ENCODE results near the gene METTL6.
"Not testable (repeated sequence)": the region's sequence is repeated elsewhere in the genome, so short reads cannot be mapped to it uniquely, and the experiment has no call there.

METTL6 gene

GRCh38 chr3:15427981-15428380, 637 bp upstream of the METTL6 start:
- Histone ChIP-seq H2AFZ (peak overlapping the region; percentile 89), H3K4me2 (ENCODE audit: low read length) (peak overlapping the region; percentile 92), H3K36me3 (ENCODE audit: control insufficient read depth, insufficient read depth, low read length) (no peaks in the 10 kb centered on the region), H3K27me3 (ENCODE audit: control insufficient read depth, insufficient read depth, low read length) (no peaks in the 10 kb centered on the region), H3K79me2 (peaks cover 15% of the 10 kb centered on the region), H3K9me3 (ENCODE audit: control insufficient read depth, low read length) (no peaks in the 10 kb centered on the region), H3K4me1 (peaks cover 8% of the 10 kb centered on the region), H3K27ac (peak overlapping the region; percentile 42), H3K9ac (peak overlapping the region; percentile 14), H3K4me3 (ENCODE audit: low read depth, low read length) (peak overlapping the region; percentile 95)
- TF ChIP-seq, protein P1, sequence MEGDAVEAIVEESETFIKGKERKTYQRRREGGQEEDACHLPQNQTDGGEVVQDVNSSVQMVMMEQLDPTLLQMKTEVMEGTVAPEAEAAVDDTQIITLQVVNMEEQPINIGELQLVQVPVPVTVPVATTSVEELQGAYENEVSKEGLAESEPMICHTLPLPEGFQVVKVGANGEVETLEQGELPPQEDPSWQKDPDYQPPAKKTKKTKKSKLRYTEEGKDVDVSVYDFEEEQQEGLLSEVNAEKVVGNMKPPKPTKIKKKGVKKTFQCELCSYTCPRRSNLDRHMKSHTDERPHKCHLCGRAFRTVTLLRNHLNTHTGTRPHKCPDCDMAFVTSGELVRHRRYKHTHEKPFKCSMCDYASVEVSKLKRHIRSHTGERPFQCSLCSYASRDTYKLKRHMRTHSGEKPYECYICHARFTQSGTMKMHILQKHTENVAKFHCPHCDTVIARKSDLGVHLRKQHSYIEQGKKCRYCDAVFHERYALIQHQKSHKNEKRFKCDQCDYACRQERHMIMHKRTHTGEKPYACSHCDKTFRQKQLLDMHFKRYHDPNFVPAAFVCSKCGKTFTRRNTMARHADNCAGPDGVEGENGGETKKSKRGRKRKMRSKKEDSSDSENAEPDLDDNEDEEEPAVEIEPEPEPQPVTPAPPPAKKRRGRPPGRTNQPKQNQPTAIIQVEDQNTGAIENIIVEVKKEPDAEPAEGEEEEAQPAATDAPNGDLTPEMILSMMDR (IDR thresholded peaks at IDR 0.05): no peak

DNA sequence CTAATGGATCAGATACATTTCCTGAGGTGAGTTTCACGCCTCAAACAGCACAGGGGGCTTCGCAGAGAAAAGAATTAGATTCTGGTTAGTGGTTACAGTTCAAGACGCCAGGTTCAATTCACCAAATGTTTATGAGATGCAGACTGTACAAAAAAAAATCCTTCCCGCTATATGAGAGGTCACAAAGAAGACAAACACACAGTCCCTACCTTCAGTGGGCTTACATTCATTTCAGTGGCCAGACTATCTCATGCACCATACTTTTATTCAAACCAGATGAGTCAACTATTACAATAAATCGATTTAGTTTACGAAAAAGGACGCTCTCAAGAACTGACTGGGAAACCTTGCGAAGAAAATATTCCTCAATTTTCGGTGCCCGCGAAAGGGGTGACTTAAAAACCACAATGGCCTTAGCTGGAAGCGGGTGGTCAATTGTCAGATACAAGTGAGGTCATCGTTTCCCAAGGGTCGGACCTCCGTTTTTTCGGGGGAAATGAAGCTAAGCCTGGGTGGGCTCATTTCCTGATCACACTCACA, 695 bp downstream of the METTL6 start:
- Histone ChIP-seq H2AFZ (peak overlapping the region; percentile 89), H3K4me1 (peaks cover 8% of the 10 kb centered on the region), H3K27me3 (ENCODE audit: control insufficient read depth, insufficient read depth, low read length) (no peaks in the 10 kb centered on the region), H3K27ac (peak overlapping the region; percentile 42), H3K9ac (peak overlapping the region; percentile 14), H3K9me3 (ENCODE audit: control insufficient read depth, low read length) (no peaks in the 10 kb centered on the region), H3K4me3 (ENCODE audit: low read depth, low read length) (peak overlapping the region; percentile 95), H3K79me2 (peaks cover 15% of the 10 kb centered on the region), H3K4me2 (ENCODE audit: low read length) (peak overlapping the region; percentile 92), H3K36me3 (ENCODE audit: control insufficient read depth, insufficient read depth, low read length) (no peaks in the 10 kb centered on the region)
- TF ChIP-seq, protein P1 (IDR thresholded peaks at IDR 0.05): no peak

- H3K36me3 ChIP-seq (ENCODE audit: control insufficient read depth, insufficient read depth, low read length): no peaks in the 10 kb centered on the region
- H3K9me3 ChIP-seq (ENCODE audit: control insufficient read depth, low read length): no peaks in the 10 kb centered on the region
- H3K4me3 ChIP-seq (ENCODE audit: low read depth, low read length): no peak overlapping the region
- no peaks in the 10 kb centered on the region for H3K4me1 ChIP-seq
- no peak overlapping the region for H3K4me2 ChIP-seq (ENCODE audit: low read length)
- no peak overlapping the region for H3K9ac ChIP-seq
- no peak overlapping the region for H2AFZ ChIP-seq
- H3K79me2 ChIP-seq: no peaks in the 10 kb centered on the region
- no peaks in the 10 kb centered on the region for H3K27me3 ChIP-seq (ENCODE audit: control insufficient read depth, insufficient read depth, low read length)
- no peak overlapping the region for H3K27ac ChIP-seq
- TF ChIP-seq, protein P1 (IDR thresholded peaks at IDR 0.05): no peak
Measured at GRCh38 chr3:15420871-15421270, 6.5 kb downstream of the METTL6 start.

GRCh38 chr3:15410966-15411365, 16.4 kb downstream of the METTL6 start:
- H3K9ac ChIP-seq; H3K4me2 ChIP-seq (ENCODE audit: low read length); H3K4me3 ChIP-seq (ENCODE audit: low read depth, low read length); H3K4me1 ChIP-seq; H3K9me3 ChIP-seq (ENCODE audit: control insufficient read depth, low read length); H3K79me2 ChIP-seq; H2AFZ ChIP-seq; H3K36me3 ChIP-seq (ENCODE audit: control insufficient read depth, insufficient read depth, low read length); H3K27me3 ChIP-seq (ENCODE audit: control insufficient read depth, insufficient read depth, low read length); H3K27ac ChIP-seq: not testable (repeated sequence)

GRCh38 chr3:15409774-15410173, 17.6 kb downstream of the METTL6 start:
- H3K27ac ChIP-seq: no peak overlapping the region
- H3K79me2 ChIP-seq: no peaks in the 10 kb centered on the region
- no peaks in the 10 kb centered on the region for H3K27me3 ChIP-seq (ENCODE audit: control insufficient read depth, insufficient read depth, low read length)
- no peaks in the 10 kb centered on the region for H3K4me1 ChIP-seq
- no peak overlapping the region for H3K4me3 ChIP-seq (ENCODE audit: low read depth, low read length)
- H2AFZ ChIP-seq: no peak overlapping the region
- no peak overlapping the region for H3K4me2 ChIP-seq (ENCODE audit: low read length)
- H3K9ac ChIP-seq: no peak overlapping the region
- TF ChIP-seq, protein P1 (IDR thresholded peaks at IDR 0.05): no peak
- no peaks in the 10 kb centered on the region for H3K36me3 ChIP-seq (ENCODE audit: control insufficient read depth, insufficient read depth, low read length)
- no peaks in the 10 kb centered on the region for H3K9me3 ChIP-seq (ENCODE audit: control insufficient read depth, low read length)
